PC-9 (cell line): Measurements from ENCODE around the gene CASP8AP2.

Source experiments
- EZH2 ChIP-seq: fragments of 200-600 bp; sonication (generic); IDR thresholded peaks from 2 replicates; pipeline ENCODE4 v1.8.0; 2017; ENCODE audit warnings: antibody characterized with exemption, low read depth
- TF ChIP-seq, protein P1 (sequence below): fragments of 200-600 bp; sonication (generic); conservative IDR thresholded peaks from 2 replicates; pipeline ENCODE4 v1.6.1; 2017; ENCODE audit warnings: mixed run types, antibody characterized with exemption, mild to moderate bottlenecking, moderate library complexity

DNA sequence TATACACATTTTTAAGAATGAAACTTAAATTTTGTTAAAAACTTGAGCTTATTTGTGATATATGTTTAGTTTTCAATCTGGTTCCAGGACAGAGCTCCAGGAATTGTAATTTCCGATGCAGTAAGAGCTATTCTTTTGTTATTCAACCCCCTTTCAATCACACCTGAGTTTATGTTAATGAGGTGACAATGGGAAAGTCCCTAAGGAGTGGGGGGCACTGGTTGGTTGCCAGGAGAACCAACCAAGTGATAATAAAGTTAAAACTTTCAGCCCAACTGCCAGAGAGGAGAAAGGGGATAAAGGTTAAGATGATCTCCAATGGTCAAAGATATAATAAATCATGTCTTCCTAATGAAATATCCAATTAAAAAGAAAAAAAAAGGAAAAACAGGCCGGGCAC lies 29.9 kb upstream of the CASP8AP2 start:
- TF ChIP-seq, protein P1, sequence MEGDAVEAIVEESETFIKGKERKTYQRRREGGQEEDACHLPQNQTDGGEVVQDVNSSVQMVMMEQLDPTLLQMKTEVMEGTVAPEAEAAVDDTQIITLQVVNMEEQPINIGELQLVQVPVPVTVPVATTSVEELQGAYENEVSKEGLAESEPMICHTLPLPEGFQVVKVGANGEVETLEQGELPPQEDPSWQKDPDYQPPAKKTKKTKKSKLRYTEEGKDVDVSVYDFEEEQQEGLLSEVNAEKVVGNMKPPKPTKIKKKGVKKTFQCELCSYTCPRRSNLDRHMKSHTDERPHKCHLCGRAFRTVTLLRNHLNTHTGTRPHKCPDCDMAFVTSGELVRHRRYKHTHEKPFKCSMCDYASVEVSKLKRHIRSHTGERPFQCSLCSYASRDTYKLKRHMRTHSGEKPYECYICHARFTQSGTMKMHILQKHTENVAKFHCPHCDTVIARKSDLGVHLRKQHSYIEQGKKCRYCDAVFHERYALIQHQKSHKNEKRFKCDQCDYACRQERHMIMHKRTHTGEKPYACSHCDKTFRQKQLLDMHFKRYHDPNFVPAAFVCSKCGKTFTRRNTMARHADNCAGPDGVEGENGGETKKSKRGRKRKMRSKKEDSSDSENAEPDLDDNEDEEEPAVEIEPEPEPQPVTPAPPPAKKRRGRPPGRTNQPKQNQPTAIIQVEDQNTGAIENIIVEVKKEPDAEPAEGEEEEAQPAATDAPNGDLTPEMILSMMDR, result no peak
- no peak for TF ChIP-seq EZH2
